Hepatocyte (in vitro differentiated cells): ENCODE data around the gene RNF180. TPM values are rescaled to one million over a fixed set of nuclear protein-coding genes. Genes with fewer than 3 reads are reported as not detected.
"Not testable (repeated sequence)": the region's sequence is repeated elsewhere in the genome, so short reads cannot be mapped to it uniquely, and the experiment has no call there.

Experiments
- DNase-seq: peaks from one replicate; pipeline ENCODE4 v3.0.0-alpha.2; 2016; ENCODE audit warnings: low spot score
- H2AFZ ChIP-seq: fragments of 200-600 bp; sonication (generic); 2 replicates; pipeline ENCODE4 v1.6.0; 2016; ENCODE audit warnings: antibody characterized with exemption, mild to moderate bottlenecking
- H3K27ac ChIP-seq: fragments of 200-600 bp; sonication (generic); 2 replicates; pipeline ENCODE4 v1.5.1; 2016; ENCODE audit warnings: mild to moderate bottlenecking
- H3K27me3 ChIP-seq: fragments of 200-600 bp; sonication (generic); 2 replicates; pipeline ENCODE4 v1.6.1; 2016
- H3K36me3 ChIP-seq: fragments of 200-600 bp; sonication (generic); replicated peaks from 2 replicates; pipeline ENCODE4 v1.5.1; 2016; ENCODE audit warnings: low read depth; ENCODE audit not compliant: insufficient read depth
- H3K4me1 ChIP-seq: fragments of 200-600 bp; sonication (generic); 2 replicates; pipeline ENCODE4 v1.5.1; 2016; ENCODE audit warnings: mild to moderate bottlenecking, moderate library complexity; ENCODE audit not compliant: insufficient read depth
- H3K4me2 ChIP-seq: fragments of 200-600 bp; sonication (generic); 2 replicates; pipeline ENCODE4 v1.6.0; 2016
- H3K4me3 ChIP-seq: fragments of 200-600 bp; sonication (generic); 2 replicates; pipeline ENCODE4 v1.5.1; 2016; ENCODE audit warnings: mild to moderate bottlenecking
- H3K79me2 ChIP-seq: fragments of 200-600 bp; sonication (generic); 2 replicates; pipeline ENCODE4 v1.6.0; 2017; ENCODE audit warnings: mild to moderate bottlenecking
- H3K9me2 ChIP-seq: fragments of 200-600 bp; sonication (generic); replicated peaks from 2 replicates; pipeline ENCODE4 v1.6.0; 2017; ENCODE audit warnings: mild to moderate bottlenecking; ENCODE audit not compliant: insufficient read depth
- H3K9me3 ChIP-seq: fragments of 200-600 bp; sonication (generic); 2 replicates; pipeline ENCODE4 v1.5.1; 2016; ENCODE audit warnings: low read depth, mild to moderate bottlenecking
- H4K20me1 ChIP-seq: fragments of 200-600 bp; sonication (generic); 2 replicates; pipeline ENCODE4 v1.6.0; 2016; ENCODE audit warnings: mild to moderate bottlenecking; ENCODE audit not compliant: insufficient read depth, poor library complexity, severe bottlenecking
- EZH2 ChIP-seq: fragments of 200-600 bp; sonication (generic); IDR thresholded peaks from 2 replicates; pipeline ENCODE4 v1.6.1; 2016; ENCODE audit warnings: antibody characterized with exemption, mild to moderate bottlenecking, borderline replicate concordance
- EZH2phosphoT487 ChIP-seq: fragments of 200-600 bp; sonication (generic); IDR thresholded peaks from one replicate; pipeline ENCODE4 v1.6.1; 2018; ENCODE audit warnings: antibody characterized with exemption, mild to moderate bottlenecking, low read depth, moderate library complexity; ENCODE audit not compliant: unreplicated experiment, severe bottlenecking
- WGBS: methylation state at CpG from one replicate; pipeline ENCODE4 v1.1.6; 2016; ENCODE audit warnings: low lambda C conversion rate; ENCODE audit errors: missing lambda C conversion rate; 5-methylcytosine and 5-hydroxymethylcytosine counted together
- polyA plus RNA-seq: library from polyadenylated mRNA; unstranded; fragments of >200 nt; fragmentation: Nextera tagmentation; extraction: Ambion mirVana; gene quantifications from 2 replicates; pipeline ENCODE4 v1.2.1, GENCODE V29; 2016
- total RNA-seq: library from RNA; depleted of rRNA; stranded (reverse); fragments of >200 nt; gene quantifications from 2 replicates; pipeline ENCODE4 v1.2.3, GENCODE V29; 2014
- TF ChIP-seq, protein P1 (sequence below): fragments of 200-600 bp; sonication (generic); IDR thresholded peaks from 2 replicates; pipeline ENCODE4 v1.5.1; 2016; ENCODE audit warnings: antibody characterized with exemption, mild to moderate bottlenecking; ENCODE audit not compliant: poor library complexity

Gene RNF180
- total and polyA plus RNA-seq, 2 experiments from 2014 or later = 3.0 to 4.7 TPM

DNA sequence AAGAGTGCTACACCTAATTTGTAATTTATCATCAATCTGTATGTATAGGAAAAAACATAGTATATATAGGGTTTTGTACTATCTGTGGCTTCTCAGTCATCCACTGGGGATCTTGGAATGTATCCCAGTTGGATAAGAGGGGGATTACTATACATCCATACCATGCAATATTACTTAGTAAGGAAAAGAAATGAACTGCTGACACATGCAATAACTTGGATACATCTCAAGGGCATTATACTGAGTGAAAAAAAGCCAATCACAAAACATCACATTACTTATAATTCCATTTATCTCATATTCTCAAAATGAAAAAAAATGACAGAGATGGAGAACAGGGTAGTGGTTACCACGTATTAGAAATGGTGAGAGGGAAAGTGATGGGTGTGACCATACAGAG is 231.9 kb downstream of the RNF180 start:
- Histone ChIP-seq H3K4me3 (no peak overlapping the region), H3K36me3 (no peaks in the 10 kb centered on the region), H3K9me2 (no peaks in the 10 kb centered on the region), H3K27ac (no peak overlapping the region), H2AFZ (no peak overlapping the region), H3K79me2 (no peaks in the 10 kb centered on the region), H3K27me3 (no peaks in the 10 kb centered on the region), H3K9me3 (no peaks in the 10 kb centered on the region), H3K4me2 (no peak overlapping the region), H4K20me1 (no peaks in the 10 kb centered on the region), H3K4me1 (no peaks in the 10 kb centered on the region)
- DNase-seq = no peak
- 81% methylated on average over 1 of the region's 1 CpG for WGBS
- no peak for TF ChIP-seq EZH2phosphoT487
- TF ChIP-seq EZH2 = no peak
- TF ChIP-seq, protein P1, sequence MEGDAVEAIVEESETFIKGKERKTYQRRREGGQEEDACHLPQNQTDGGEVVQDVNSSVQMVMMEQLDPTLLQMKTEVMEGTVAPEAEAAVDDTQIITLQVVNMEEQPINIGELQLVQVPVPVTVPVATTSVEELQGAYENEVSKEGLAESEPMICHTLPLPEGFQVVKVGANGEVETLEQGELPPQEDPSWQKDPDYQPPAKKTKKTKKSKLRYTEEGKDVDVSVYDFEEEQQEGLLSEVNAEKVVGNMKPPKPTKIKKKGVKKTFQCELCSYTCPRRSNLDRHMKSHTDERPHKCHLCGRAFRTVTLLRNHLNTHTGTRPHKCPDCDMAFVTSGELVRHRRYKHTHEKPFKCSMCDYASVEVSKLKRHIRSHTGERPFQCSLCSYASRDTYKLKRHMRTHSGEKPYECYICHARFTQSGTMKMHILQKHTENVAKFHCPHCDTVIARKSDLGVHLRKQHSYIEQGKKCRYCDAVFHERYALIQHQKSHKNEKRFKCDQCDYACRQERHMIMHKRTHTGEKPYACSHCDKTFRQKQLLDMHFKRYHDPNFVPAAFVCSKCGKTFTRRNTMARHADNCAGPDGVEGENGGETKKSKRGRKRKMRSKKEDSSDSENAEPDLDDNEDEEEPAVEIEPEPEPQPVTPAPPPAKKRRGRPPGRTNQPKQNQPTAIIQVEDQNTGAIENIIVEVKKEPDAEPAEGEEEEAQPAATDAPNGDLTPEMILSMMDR = no peak

DNA sequence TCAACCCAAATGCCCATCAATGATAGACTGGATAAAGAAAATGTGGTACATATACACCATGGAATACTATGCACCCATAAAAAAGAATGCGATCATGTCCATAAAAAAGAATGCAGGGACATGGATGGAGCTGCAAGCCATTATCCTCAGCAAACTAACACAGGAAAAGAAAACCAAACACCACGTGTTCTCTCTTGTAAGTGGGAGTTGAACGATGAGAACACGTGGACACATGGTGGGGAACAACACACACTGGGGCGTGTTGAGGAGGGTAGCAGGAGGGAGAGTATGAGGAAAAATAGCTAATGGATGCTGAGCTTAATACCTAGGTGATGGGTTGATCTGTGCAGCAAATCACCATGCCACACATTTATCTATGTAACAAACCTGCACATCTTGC is 233.1 kb downstream of the RNF180 start:
- H3K27ac ChIP-seq, H3K27me3 ChIP-seq, H4K20me1 ChIP-seq, H3K9me2 ChIP-seq, H3K4me3 ChIP-seq, H3K79me2 ChIP-seq, H3K4me2 ChIP-seq, H3K36me3 ChIP-seq, H2AFZ ChIP-seq, H3K4me1 ChIP-seq, DNase-seq, H3K9me3 ChIP-seq: not testable (repeated sequence)
- WGBS = 96% methylated on average over 5 of the region's 5 CpGs

DNA sequence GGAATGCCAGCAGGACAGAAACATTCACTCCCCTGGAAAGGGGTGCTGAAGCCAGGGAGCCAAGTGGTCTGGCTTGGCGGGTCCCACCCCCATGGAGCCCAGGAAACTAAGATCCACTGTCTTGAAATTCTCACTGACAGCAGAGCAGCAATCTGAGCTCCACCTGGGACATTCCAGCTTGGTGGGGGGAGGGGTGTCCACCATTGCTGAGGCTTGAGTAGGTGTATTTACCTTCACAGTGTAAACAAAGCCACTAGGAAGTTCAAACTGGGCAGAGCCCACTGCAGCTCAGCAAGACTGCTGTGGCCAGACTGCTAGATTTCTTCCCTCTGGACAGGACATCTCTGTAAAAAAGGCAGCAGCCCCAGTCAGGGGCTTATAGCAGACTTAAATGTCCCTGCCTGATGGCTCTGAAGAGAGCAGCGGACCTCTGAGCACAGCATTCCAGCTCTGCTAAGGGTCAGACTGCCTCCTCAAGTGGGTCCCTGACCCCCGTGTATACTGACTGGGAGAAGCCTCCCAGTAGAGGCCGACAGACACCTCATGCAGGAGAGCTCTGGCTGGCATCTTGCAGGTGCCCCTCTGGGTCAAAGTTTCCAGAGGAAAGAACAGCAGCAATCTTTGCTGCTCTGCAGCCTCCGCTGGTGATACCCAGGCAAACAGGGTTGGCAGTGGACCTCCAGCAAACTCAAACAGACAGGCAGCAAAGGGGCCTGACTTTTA is 241.6 kb downstream of the RNF180 start:
- DNase-seq = peak; percentile 64
- 66% methylated on average over 5 of the region's 5 CpGs for WGBS
- peak overlapping the region; percentile 53 for H3K4me2 ChIP-seq

DNA sequence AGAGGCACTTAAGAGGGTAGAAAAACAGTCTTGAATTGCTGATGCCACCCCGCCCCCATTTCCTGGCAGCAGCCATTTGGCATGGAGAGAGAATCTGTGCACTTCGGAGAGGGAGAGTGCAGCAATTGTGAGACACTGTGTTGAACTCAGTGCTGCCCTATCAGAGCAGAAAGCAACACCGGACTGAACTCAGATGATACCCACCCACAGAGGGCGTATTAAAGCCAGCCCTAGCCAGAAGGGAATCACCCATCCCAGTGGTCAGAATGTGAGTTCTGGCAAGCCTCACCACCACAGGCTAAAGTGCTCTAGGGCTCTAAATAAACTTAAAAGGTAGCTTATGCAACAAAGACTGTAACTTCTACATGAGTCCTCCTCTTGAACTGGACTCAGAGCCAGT is 251.7 kb downstream of the RNF180 start:
- no peak for TF ChIP-seq EZH2
- no peak for TF ChIP-seq EZH2phosphoT487
- TF ChIP-seq, protein P1 = no peak
- Histone ChIP-seq H3K9me3 (no peaks in the 10 kb centered on the region), H3K36me3 (no peaks in the 10 kb centered on the region), H3K4me1 (no peaks in the 10 kb centered on the region), H3K9me2 (no peaks in the 10 kb centered on the region), H3K4me2 (no peak overlapping the region), H3K79me2 (no peaks in the 10 kb centered on the region), H2AFZ (no peak overlapping the region), H3K4me3 (no peak overlapping the region), H4K20me1 (no peaks in the 10 kb centered on the region), H3K27me3 (no peaks in the 10 kb centered on the region), H3K27ac (no peak overlapping the region)
- no peak for DNase-seq
- WGBS = 68% methylated on average over 4 of the region's 4 CpGs

More for the DNA sequence above, 241.6 kb downstream of the RNF180 start:
- peak overlapping the region; percentile 56 for H3K27ac ChIP-seq
- peak overlapping the region; percentile 5 for H2AFZ ChIP-seq
- not testable (repeated sequence) for H3K9me3 ChIP-seq, H3K4me3 ChIP-seq, H3K79me2 ChIP-seq, H4K20me1 ChIP-seq, H3K36me3 ChIP-seq, H3K9me2 ChIP-seq, H3K27me3 ChIP-seq
- H3K4me1 ChIP-seq = peaks cover 14% of the 10 kb centered on the region
